HCT116 (cell line): ENCODE results near the gene CAMKMT. TPM values are rescaled to one million over a fixed set of nuclear protein-coding genes. Genes with fewer than 3 reads are reported as not detected.

Experiments used
- ATAC-seq: fragments of 200-7000 bp; cut with Tn5 transposase; 2 replicates; pipeline ENCODE4 v1.9.1; 2020; ENCODE audit warnings: mild to moderate bottlenecking, moderate library complexity
- BruUV-seq: library from RNA; stranded (reverse); fragments of 400-500 nt; replicated peaks from 2 replicates; lab custom pipeline; 2021; lab: Mats Ljungman, UMichigan
- CTCF ChIA-PET: fragments of 300-600 bp; sonication (Branson Sonifier 250); formaldehyde crosslinking; loops from one replicate; lab custom pipeline; 2021; ENCODE audit warnings: antibody characterized with exemption; lab: Charles Lee
- POLR2A ChIA-PET: fragments of 300-600, 350-600 bp; sonication (Branson Sonifier 250); formaldehyde crosslinking; loops from one replicate; lab custom pipeline; 2021; ENCODE audit warnings: antibody characterized with exemption; lab: Charles Lee
- RAD21 ChIA-PET, 2 experiments: fragments of 300-600 bp; sonication (Branson Sonifier 250); formaldehyde crosslinking; loops; one replicate each; lab custom pipeline; 2023; ENCODE audit warnings: low total read pairs in 2 of 2; ENCODE audit not compliant: uncharacterized antibody in 2 of 2, unreplicated experiment in 2 of 2, low non-redundant PET in 1 of 2; lab: Charles Lee
- DNase-seq: peaks from one replicate; pipeline ENCODE4 v3.0.0-alpha.2; 2010; ENCODE audit warnings: low read depth, low spot score
- H2AFZ ChIP-seq: fragments of 200-600 bp; shearing (Covaris generic), sonication (generic); 2 replicates; pipeline ENCODE4 v1.6.1; 2017; ENCODE audit warnings: low read depth, mixed run types, mixed read lengths, antibody characterized with exemption, low read length; ENCODE audit not compliant: poor library complexity, severe bottlenecking
- H3K27ac ChIP-seq: 2 replicates; pipeline ENCODE4 v1.5.1; 2012; ENCODE audit warnings: low read depth, low read length
- H3K27me3 ChIP-seq: fragments of 200-600 bp; sonication (generic); 2 replicates; pipeline ENCODE4 v1.6.1; 2016; ENCODE audit warnings: mixed run types, low read length, mixed read lengths; ENCODE audit not compliant: insufficient read depth
- H3K36me3 ChIP-seq, 2 experiments: fragments of 200-500 bp in 1 of 2; fragments of 200-600 bp in 1 of 2; sonication (Bioruptor generic) in 1 of 2; sonication (generic) in 1 of 2; 2 replicates each; pipeline versions ENCODE4 v1.5.1 to v1.6.1; 2014 to 2016; ENCODE audit warnings: low read length in 2 of 2, inconsistent platforms in 1 of 2, mixed read lengths in 1 of 2, mixed run types in 1 of 2; ENCODE audit not compliant: insufficient read depth in 2 of 2, control insufficient read depth in 1 of 2
- H3K4me1 ChIP-seq, 2 experiments: fragments of 200-600 bp in 1 of 2; sonication (generic) in 1 of 2; 2 replicates each; pipeline versions ENCODE4 v1.5.1 to v1.6.1; 2012 to 2017; ENCODE audit warnings: low read length in 2 of 2, inconsistent platforms in 1 of 2, mild to moderate bottlenecking in 1 of 2, mixed read lengths in 1 of 2, mixed run types in 1 of 2, moderate library complexity in 1 of 2; ENCODE audit not compliant: insufficient read depth in 2 of 2, control insufficient read depth in 1 of 2
- H3K4me2 ChIP-seq: fragments of 200-600 bp; sonication (generic); 2 replicates; pipeline ENCODE4 v1.6.1; 2017; ENCODE audit warnings: mixed run types, low read length, mixed read lengths
- H3K4me3 ChIP-seq, 2 experiments: fragments of 200-600 bp in 1 of 2; sonication (generic) in 1 of 2; replicated peaks in 1 of 2; 2 replicates each; pipeline ENCODE4 v1.5.1; 2011 to 2016; ENCODE audit warnings: low read length in 2 of 2, control low read depth in 1 of 2, low read depth in 1 of 2, mild to moderate bottlenecking in 1 of 2, mixed read lengths in 1 of 2, mixed run types in 1 of 2
- H3K79me2 ChIP-seq: fragments of 200-600 bp; sonication (generic); 2 replicates; pipeline ENCODE4 v1.6.1; 2017; ENCODE audit warnings: mild to moderate bottlenecking, mixed run types, low read length, moderate library complexity, mixed read lengths; ENCODE audit not compliant: insufficient read depth
- H3K9ac ChIP-seq: fragments of 200-600 bp; sonication (generic); 2 replicates; pipeline ENCODE4 v1.6.1; 2016; ENCODE audit warnings: low read length, mixed read lengths
- H3K9me2 ChIP-seq: fragments of 200-600 bp; sonication (generic), shearing (Covaris generic); 2 replicates; pipeline ENCODE4 v1.6.1; 2017; ENCODE audit warnings: mixed run types, mild to moderate bottlenecking, moderate library complexity; ENCODE audit not compliant: insufficient read depth
- H3K9me3 ChIP-seq, 2 experiments: fragments of 200-500 bp in 1 of 2; fragments of 200-600 bp in 1 of 2; sonication (Bioruptor generic) in 1 of 2; sonication (generic) in 1 of 2; 2 replicates each; pipeline ENCODE4 v1.6.1; 2014 to 2017; ENCODE audit warnings: low read length in 2 of 2, mixed read lengths in 2 of 2, inconsistent platforms in 1 of 2, low read depth in 1 of 2, mild to moderate bottlenecking in 1 of 2, mixed run types in 1 of 2, moderate library complexity in 1 of 2; ENCODE audit not compliant: control insufficient read depth in 1 of 2, insufficient read depth in 1 of 2
- H4K20me1 ChIP-seq: fragments of 200-600 bp; sonication (generic), shearing (Covaris generic); 2 replicates; pipeline ENCODE4 v1.6.1; 2017; ENCODE audit warnings: mixed run types, mild to moderate bottlenecking, moderate library complexity; ENCODE audit not compliant: insufficient read depth
- CBX3 ChIP-seq: IDR thresholded peaks from 2 replicates; pipeline ENCODE4 v1.6.1; 2012; ENCODE audit warnings: low read depth
- CEBPB ChIP-seq: IDR thresholded peaks from 2 replicates; pipeline ENCODE4 v1.6.1; 2012; ENCODE audit warnings: low read depth
- CTCF ChIP-seq, 3 experiments: fragments of 200-600 bp in 1 of 3; sonication (generic) in 1 of 3; IDR thresholded peaks in 2 of 3; conservative IDR thresholded peaks in 1 of 3; 2 replicates each; pipeline ENCODE4 v1.5.1; 2012 to 2017; ENCODE audit warnings: low read depth in 2 of 3, low read length in 2 of 3, antibody characterized with exemption in 1 of 3, borderline replicate concordance in 1 of 3, control low read depth in 1 of 3, mild to moderate bottlenecking in 1 of 3, mixed read lengths in 1 of 3, mixed run types in 1 of 3, moderate library complexity in 1 of 3; ENCODE audit not compliant: insufficient read depth in 1 of 3
- EGR1 ChIP-seq: IDR thresholded peaks from 2 replicates; pipeline ENCODE4 v1.6.1; 2012; ENCODE audit warnings: low read depth
- EZH2phosphoT487 ChIP-seq: fragments of 200-600 bp; IDR thresholded peaks from 2 replicates; pipeline ENCODE4 v1.6.1; 2018; ENCODE audit warnings: antibody characterized with exemption, borderline replicate concordance
- JUND ChIP-seq: IDR thresholded peaks from 2 replicates; pipeline ENCODE4 v1.6.1; 2012
- RAD21 ChIP-seq: IDR thresholded peaks from 2 replicates; pipeline ENCODE4 v1.6.1; 2012; ENCODE audit warnings: low read depth, mild to moderate bottlenecking
- SIN3A ChIP-seq: IDR thresholded peaks from 2 replicates; pipeline ENCODE4 v1.6.1; 2012; ENCODE audit warnings: low read depth
- SRF ChIP-seq: IDR thresholded peaks from 2 replicates; pipeline ENCODE4 v1.6.1; 2012; ENCODE audit warnings: low read depth
- TCF7L2 ChIP-seq: IDR thresholded peaks from 2 replicates; pipeline ENCODE4 v1.7.0; 2011; ENCODE audit warnings: borderline replicate concordance, inconsistent platforms; ENCODE audit not compliant: insufficient read depth, insufficient read length; ENCODE audit errors: extremely low read depth
- YY1 ChIP-seq: IDR thresholded peaks from 2 replicates; pipeline ENCODE4 v1.6.1; 2011; ENCODE audit warnings: low read length, low read depth, moderate library complexity, mild to moderate bottlenecking; ENCODE audit not compliant: insufficient replicate concordance; ENCODE audit errors: extremely low read depth
- ZBTB33 ChIP-seq: IDR thresholded peaks from 2 replicates; pipeline ENCODE4 v1.6.1; 2011; ENCODE audit warnings: mild to moderate bottlenecking, low read length, moderate library complexity; ENCODE audit not compliant: insufficient replicate concordance; ENCODE audit errors: extremely low read depth
- intact Hi-C: fragments of 100-400 bp; cut with micrococcal nuclease; formaldehyde crosslinking; loops from 2 replicates; pipeline ENCODE4 v1.10.0; 2022
- total RNA-seq: library from RNA; stranded (reverse); gene quantifications from one replicate; pipeline ENCODE4 v1.2.1, GENCODE V29; 2021; ENCODE audit not compliant: unreplicated experiment

The CAMKMT gene
- total RNA-seq, 1 experiment from 2014 or later: 10.6 TPM

GRCh38 chr2:44817256-44817655 lies 455.5 kb downstream of the CAMKMT start:
- TF ChIP-seq JUND: no peak
- peaks cover 28% of the 10 kb centered on the region for H3K27me3 ChIP-seq
- intact Hi-C loops: no loop called here

GRCh38 chr2:44817673-44818335 lies 456.1 kb downstream of the CAMKMT start:
- DNase-seq: no peak
- no peaks in the 10 kb centered on the region for H3K79me2 ChIP-seq
- BruUV-seq: no TSS peak
- H2AFZ ChIP-seq: no peak overlapping the region
- H3K4me2 ChIP-seq: no peak overlapping the region
- H3K36me3 ChIP-seq: no peaks in the 10 kb centered on the region
- no peaks in the 10 kb centered on the region for H3K9me2 ChIP-seq
- ATAC-seq: no peak
- no peaks in the 10 kb centered on the region for H3K9me3 ChIP-seq
- H3K4me1 ChIP-seq: no peaks in the 10 kb centered on the region
- CTCF ChIA-PET: no interaction called here
- peaks cover 23% of the 10 kb centered on the region for H3K27me3 ChIP-seq
- H3K9ac ChIP-seq: no peak overlapping the region
- H4K20me1 ChIP-seq: no peaks in the 10 kb centered on the region
- POLR2A ChIA-PET: no interaction called here
- intact Hi-C loops: no loop called here
- no peak overlapping the region for H3K4me3 ChIP-seq
- no peak overlapping the region for H3K27ac ChIP-seq
- RAD21 ChIA-PET: no interaction called here
- no peak for TF ChIP-seq CEBPB
- no peak for TF ChIP-seq CTCF (IDR thresholded peaks at IDR 0.05 in 2 of 3, conservative IDR thresholded peaks at IDR 0.05 in 1 of 3; ENCODE audit: borderline replicate concordance in 1 of 3, insufficient read depth in 1 of 3, low read depth in 2 of 3, low read length in 2 of 3)
- no peak for TF ChIP-seq SRF
- TF ChIP-seq TCF7L2: no peak
- no peak for TF ChIP-seq YY1
- no peak for TF ChIP-seq EZH2phosphoT487
- TF ChIP-seq EGR1: no peak
- no peak for TF ChIP-seq CBX3
- no peak for TF ChIP-seq RAD21
- no peak for TF ChIP-seq ZBTB33
- no peak for TF ChIP-seq SIN3A

More at GRCh38 chr2:44817256-44817655, 455.5 kb downstream of the CAMKMT start:
- H3K4me3 ChIP-seq: no peak overlapping the region
- H3K79me2 ChIP-seq: no peaks in the 10 kb centered on the region
- H3K4me2 ChIP-seq: no peak overlapping the region
- no peaks in the 10 kb centered on the region for H3K4me1 ChIP-seq
- H2AFZ ChIP-seq: no peak overlapping the region
- CTCF ChIA-PET: no interaction called here
- H3K27ac ChIP-seq: no peak overlapping the region
- H4K20me1 ChIP-seq: no peaks in the 10 kb centered on the region
- no TSS peak for BruUV-seq
- no peak overlapping the region for H3K9ac ChIP-seq
- no peaks in the 10 kb centered on the region for H3K36me3 ChIP-seq
- no peaks in the 10 kb centered on the region for H3K9me2 ChIP-seq
- H3K9me3 ChIP-seq: no peaks in the 10 kb centered on the region
- POLR2A ChIA-PET: no interaction called here
- ATAC-seq (no peak), DNase-seq (no peak)
- RAD21 ChIA-PET: no interaction called here
